BJ (cell line): ENCODE results near the gene ATF7. TPM values are rescaled to one million over a fixed set of nuclear protein-coding genes. Genes with fewer than 3 reads are reported as not detected.

Experiments
- CTCF ChIA-PET: fragments of 350-600 bp; formaldehyde crosslinking; extraction: SDS; loops from one replicate; lab custom pipeline; 2021; ENCODE audit warnings: antibody characterized with exemption, inconsistent platforms; lab: Yijun Ruan, JAX
- POLR2A ChIA-PET: fragments of 300-600 bp; sonication (Branson Sonifier 250); formaldehyde crosslinking; extraction: SDS; loops from one replicate; lab custom pipeline; 2021; ENCODE audit warnings: antibody characterized with exemption; lab: Charles Lee
- DNase-seq: peaks from one replicate; pipeline ENCODE4 v3.0.0-alpha.2; 2011; ENCODE audit warnings: low read depth
- H3K27me3 ChIP-seq: 2 replicates; pipeline ENCODE4 v1.6.0; 2011; ENCODE audit warnings: low read length; ENCODE audit not compliant: control insufficient read depth, insufficient read depth
- H3K36me3 ChIP-seq: 2 replicates; pipeline ENCODE4 v1.5.1; 2011; ENCODE audit warnings: low read length; ENCODE audit not compliant: control insufficient read depth, insufficient read depth
- H3K4me3 ChIP-seq: 2 replicates; pipeline ENCODE4 v1.5.1; 2011; ENCODE audit warnings: low read depth, mild to moderate bottlenecking, control low read depth, low read length
- polyA plus RNA-seq: library from polyadenylated mRNA; depleted of rRNA; stranded (reverse); fragments of >200 nt; gene quantifications from 2 replicates; pipeline ENCODE4 v1.2.3, GENCODE V29; 2011
- TF ChIP-seq, protein P1 (sequence below): IDR thresholded peaks from 2 replicates; pipeline ENCODE4 v1.5.1; 2011; ENCODE audit warnings: low read depth, mild to moderate bottlenecking, control low read depth, inconsistent platforms, low read length, moderate library complexity; ENCODE audit not compliant: insufficient read depth

Gene ATF7
- polyA plus RNA-seq, 1 experiment: 21.8 TPM

DNA sequence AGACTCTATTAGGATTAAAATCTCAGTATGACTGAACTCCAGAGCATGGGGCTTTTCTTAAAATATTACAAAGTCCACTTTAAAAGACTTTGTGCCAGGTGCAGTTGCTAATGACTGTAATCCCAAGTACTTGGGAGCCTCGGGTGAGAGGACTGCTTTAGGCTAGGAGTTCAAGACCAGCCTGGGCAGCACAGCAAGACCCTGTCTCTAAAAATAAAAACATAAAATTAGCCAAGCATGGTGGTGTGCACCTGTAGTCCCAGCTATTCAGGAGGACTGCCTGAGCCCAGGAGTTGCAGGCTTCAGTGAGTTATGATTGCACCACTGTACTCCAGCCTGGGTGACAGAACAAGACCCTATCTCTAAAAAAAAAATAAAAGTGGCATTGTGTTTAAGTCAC is 33.2 kb downstream of the ATF7 start:
- CTCF ChIA-PET: interaction anchor here (0.8 kb wide), 1 partner anchor 151 kb away, joined by 3 read pairs; no protein-coding TSS in a partner anchor
- no peak for DNase-seq
- no peak overlapping the region for H3K4me3 ChIP-seq
- TF ChIP-seq, protein P1, sequence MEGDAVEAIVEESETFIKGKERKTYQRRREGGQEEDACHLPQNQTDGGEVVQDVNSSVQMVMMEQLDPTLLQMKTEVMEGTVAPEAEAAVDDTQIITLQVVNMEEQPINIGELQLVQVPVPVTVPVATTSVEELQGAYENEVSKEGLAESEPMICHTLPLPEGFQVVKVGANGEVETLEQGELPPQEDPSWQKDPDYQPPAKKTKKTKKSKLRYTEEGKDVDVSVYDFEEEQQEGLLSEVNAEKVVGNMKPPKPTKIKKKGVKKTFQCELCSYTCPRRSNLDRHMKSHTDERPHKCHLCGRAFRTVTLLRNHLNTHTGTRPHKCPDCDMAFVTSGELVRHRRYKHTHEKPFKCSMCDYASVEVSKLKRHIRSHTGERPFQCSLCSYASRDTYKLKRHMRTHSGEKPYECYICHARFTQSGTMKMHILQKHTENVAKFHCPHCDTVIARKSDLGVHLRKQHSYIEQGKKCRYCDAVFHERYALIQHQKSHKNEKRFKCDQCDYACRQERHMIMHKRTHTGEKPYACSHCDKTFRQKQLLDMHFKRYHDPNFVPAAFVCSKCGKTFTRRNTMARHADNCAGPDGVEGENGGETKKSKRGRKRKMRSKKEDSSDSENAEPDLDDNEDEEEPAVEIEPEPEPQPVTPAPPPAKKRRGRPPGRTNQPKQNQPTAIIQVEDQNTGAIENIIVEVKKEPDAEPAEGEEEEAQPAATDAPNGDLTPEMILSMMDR: no peak
- no peaks in the 10 kb centered on the region for H3K36me3 ChIP-seq
- no peaks in the 10 kb centered on the region for H3K27me3 ChIP-seq
- POLR2A ChIA-PET: no interaction called here

DNA sequence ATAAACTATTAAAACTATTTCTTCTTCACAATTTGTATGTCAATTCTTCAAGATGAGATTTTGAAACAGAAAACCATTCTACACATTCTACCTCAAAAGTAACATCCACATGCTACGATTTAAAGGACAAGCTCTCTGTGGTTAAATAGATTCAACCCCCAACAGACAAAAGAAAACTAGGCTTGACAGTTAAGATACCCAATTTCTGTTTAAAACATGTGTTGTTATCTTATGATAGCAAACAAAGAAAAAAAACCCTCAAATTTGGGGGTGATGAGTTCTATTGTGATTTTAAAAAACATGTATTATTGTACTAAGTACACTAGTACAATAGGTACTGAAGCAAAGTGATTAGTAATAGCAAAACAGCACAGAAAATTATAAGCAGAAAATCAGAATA is 33.8 kb downstream of the ATF7 start:
- POLR2A ChIA-PET: no interaction called here
- no peaks in the 10 kb centered on the region for H3K27me3 ChIP-seq
- H3K36me3 ChIP-seq: no peaks in the 10 kb centered on the region
- DNase-seq: no peak
- TF ChIP-seq, protein P1: no peak
- CTCF ChIA-PET: interaction anchor here (0.8 to 1.7 kb wide), 3 partner anchors 19 to 151 kb away, joined by 3 to 5 read pairs (median 4); no protein-coding TSS in a partner anchor
- no peak overlapping the region for H3K4me3 ChIP-seq

DNA sequence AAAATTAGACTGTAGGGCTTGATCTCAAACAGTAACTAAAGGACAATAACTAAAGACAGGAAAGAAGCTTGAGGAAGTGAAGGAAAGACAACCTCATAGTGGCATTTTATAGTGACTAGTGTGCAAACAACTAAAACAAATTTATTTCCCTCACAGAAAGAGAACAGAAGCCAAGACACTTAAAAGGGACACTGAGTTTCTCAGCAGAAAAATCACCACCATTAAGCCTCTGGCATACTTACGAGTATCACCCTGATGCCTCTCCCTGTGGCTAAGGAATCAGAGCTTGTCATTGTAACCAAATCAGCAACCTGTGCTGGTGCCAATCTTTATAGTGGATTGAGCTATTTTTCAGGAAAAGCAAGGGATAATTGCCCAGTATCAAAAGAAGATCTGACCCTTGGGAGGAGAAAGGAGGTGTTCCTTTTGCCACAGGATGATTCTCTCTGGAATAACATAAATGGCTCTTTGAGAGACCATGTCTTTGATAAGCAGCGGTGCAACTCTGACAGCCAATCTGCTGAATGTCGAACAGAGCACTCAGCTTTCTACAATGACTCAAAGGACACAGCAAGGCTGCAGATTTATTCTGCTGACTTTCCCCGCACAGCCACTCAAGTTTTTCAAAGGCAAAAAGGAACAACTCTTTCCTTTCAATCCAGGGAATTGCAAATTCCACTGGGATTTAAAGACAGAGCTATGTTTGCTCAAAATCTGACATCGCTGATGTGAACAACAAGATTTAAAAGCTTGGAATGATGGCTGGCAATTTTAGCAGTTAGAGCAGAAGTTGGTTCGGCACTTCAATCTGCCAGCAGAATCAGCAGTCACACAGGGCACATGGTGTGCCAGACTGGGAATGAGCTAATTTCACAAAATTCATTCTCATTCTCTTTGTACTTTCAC is 34.6 kb downstream of the ATF7 start:
- no peak overlapping the region for H3K4me3 ChIP-seq

DNA sequence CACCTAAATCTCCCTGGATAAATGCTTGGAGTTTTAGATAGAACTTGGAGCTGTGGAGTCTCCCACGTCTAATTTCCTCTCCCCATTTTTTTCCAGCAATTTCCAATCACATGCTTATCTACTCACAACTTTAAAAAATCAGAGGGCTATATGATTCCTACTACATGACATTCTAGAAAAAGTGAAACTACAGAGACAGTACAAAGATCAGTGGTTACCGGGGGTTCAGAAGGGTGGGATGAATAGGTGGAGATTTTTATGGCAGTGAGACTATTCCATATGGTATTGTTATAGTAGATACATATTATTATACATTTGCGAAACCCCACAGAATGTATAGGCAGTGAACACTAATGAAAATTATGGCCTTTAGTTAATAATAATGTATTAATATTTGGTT is 35.5 kb downstream of the ATF7 start:
- TF ChIP-seq, protein P1: no peak
- ChIA-PET POLR2A (no interaction called here), CTCF (interaction anchor here (1.2 to 1.7 kb wide), 4 partner anchors 10 to 82 kb away, joined by 3 to 5 read pairs (median 3); no protein-coding TSS in a partner anchor)
- no peak for DNase-seq
- Histone ChIP-seq H3K4me3 (no peak overlapping the region), H3K27me3 (no peaks in the 10 kb centered on the region), H3K36me3 (no peaks in the 10 kb centered on the region)

More for the DNA sequence above, 34.6 kb downstream of the ATF7 start:
- CTCF ChIA-PET: interaction anchor here (0.9 to 1.7 kb wide), 6 partner anchors 9 to 84 kb away, joined by 3 to 5 read pairs (median 4); partner anchors contain the start of gene ATP5MC2
- POLR2A ChIA-PET: no interaction called here
- Histone ChIP-seq H3K36me3 (no peaks in the 10 kb centered on the region), H3K27me3 (no peaks in the 10 kb centered on the region)
- DNase-seq: no peak
- TF ChIP-seq, protein P1: no peak

DNA sequence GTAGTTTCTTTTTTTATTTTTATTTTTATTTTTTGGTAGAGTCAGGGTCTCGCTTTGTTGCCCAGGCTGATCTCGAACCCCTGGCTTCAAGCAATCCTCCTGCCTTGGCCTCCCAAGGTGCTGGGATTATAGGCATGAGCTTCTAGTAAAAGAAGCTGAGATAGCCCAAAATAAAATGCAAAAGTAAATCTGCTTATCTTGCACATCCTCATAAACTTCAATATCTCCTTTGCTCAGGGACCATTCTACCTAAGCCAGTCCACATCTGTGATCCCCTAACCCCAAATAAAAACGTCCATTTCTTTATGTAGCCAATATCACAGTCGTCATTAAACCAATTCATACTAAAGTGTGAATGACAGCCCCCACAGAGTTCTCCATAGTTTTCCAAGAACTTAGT is 36.3 kb downstream of the ATF7 start:
- TF ChIP-seq, protein P1: no peak
- ChIA-PET CTCF (no interaction called here), POLR2A (no interaction called here)
- Histone ChIP-seq H3K4me3 (no peak overlapping the region), H3K27me3 (no peaks in the 10 kb centered on the region), H3K36me3 (no peaks in the 10 kb centered on the region)
- no peak for DNase-seq
